Mesendoderm (in vitro differentiated cells): ENCODE measurements around the gene ARHGEF17.

Experiments
- DNase-seq: peaks from one replicate; pipeline ENCODE4 v3.0.0; 2013
- H2AK5ac ChIP-seq: 2 replicates; pipeline ENCODE4 v1.6.1; 2013; ENCODE audit warnings: low read length, inconsistent platforms
- H2BK120ac ChIP-seq: 2 replicates; pipeline ENCODE4 v1.6.1; 2013; ENCODE audit warnings: low read depth, mild to moderate bottlenecking, low read length, moderate library complexity, mixed read lengths
- H2BK15ac ChIP-seq: replicated peaks from 2 replicates; pipeline ENCODE4 v1.6.1; 2013; ENCODE audit warnings: low read depth, mild to moderate bottlenecking, moderate library complexity
- H2BK5ac ChIP-seq: 2 replicates; pipeline ENCODE4 v1.6.1; 2013; ENCODE audit warnings: low read length, inconsistent platforms
- H3K18ac ChIP-seq: 2 replicates; pipeline ENCODE4 v1.6.1; 2013; ENCODE audit warnings: mild to moderate bottlenecking, low read length, mixed read lengths
- H3K23ac ChIP-seq: one replicate; pipeline ENCODE4 v1.6.1; 2013; ENCODE audit warnings: low read length
- H3K27ac ChIP-seq: 2 replicates; pipeline ENCODE4 v1.5.1; 2013; ENCODE audit warnings: low read depth, mild to moderate bottlenecking, inconsistent platforms, low read length, moderate library complexity
- H3K27me3 ChIP-seq: 2 replicates; pipeline ENCODE4 v1.6.1; 2013; ENCODE audit warnings: low read length, control low read depth, mild to moderate bottlenecking, inconsistent platforms; ENCODE audit not compliant: insufficient read depth, poor library complexity
- H3K36me3 ChIP-seq: 2 replicates; pipeline ENCODE4 v1.6.1; 2013; ENCODE audit warnings: low read length, inconsistent platforms; ENCODE audit not compliant: control insufficient read depth, insufficient read depth
- H3K4ac ChIP-seq: one replicate; pipeline ENCODE4 v1.6.1; 2013; ENCODE audit warnings: low read depth, mild to moderate bottlenecking, low read length, moderate library complexity
- H3K4me1 ChIP-seq: 2 replicates; pipeline ENCODE4 v1.6.1; 2013; ENCODE audit warnings: low read depth, low read length, inconsistent platforms; ENCODE audit not compliant: control insufficient read depth
- H3K4me2 ChIP-seq: 2 replicates; pipeline ENCODE4 v1.6.1; 2013; ENCODE audit warnings: low read length
- H3K4me3 ChIP-seq: 2 replicates; pipeline ENCODE4 v1.5.1; 2013; ENCODE audit warnings: mild to moderate bottlenecking, low read length
- H3K56ac ChIP-seq: one replicate; pipeline ENCODE4 v1.6.1; 2013; ENCODE audit warnings: low read length
- H3K79me1 ChIP-seq: 2 replicates; pipeline ENCODE4 v1.6.1; 2013; ENCODE audit warnings: low read length, inconsistent platforms
- H3K79me2 ChIP-seq: 2 replicates; pipeline ENCODE4 v1.6.1; 2013; ENCODE audit warnings: mild to moderate bottlenecking, low read length; ENCODE audit not compliant: control insufficient read depth, insufficient read depth
- H3K9ac ChIP-seq: 2 replicates; pipeline ENCODE4 v1.6.1; 2013; ENCODE audit warnings: low read length, inconsistent platforms
- H4K5ac ChIP-seq: one replicate; pipeline ENCODE4 v1.6.1; 2013; ENCODE audit warnings: low read length
- H4K8ac ChIP-seq: one replicate; pipeline ENCODE4 v1.6.1; 2013; ENCODE audit warnings: low read depth, mild to moderate bottlenecking, control low read depth, low read length, moderate library complexity
- WGBS: extraction: QIAGEN DNeasy Blood & Tissue Kit; methylation state at CpG from one replicate; pipeline ENCODE4 v1.1.7; 2013; ENCODE audit warnings: low lambda C conversion rate, missing lambda C conversion rate; ENCODE audit not compliant: insufficient coverage; ENCODE audit errors: extremely low coverage; 5-methylcytosine and 5-hydroxymethylcytosine counted together

The ARHGEF17 gene

DNA sequence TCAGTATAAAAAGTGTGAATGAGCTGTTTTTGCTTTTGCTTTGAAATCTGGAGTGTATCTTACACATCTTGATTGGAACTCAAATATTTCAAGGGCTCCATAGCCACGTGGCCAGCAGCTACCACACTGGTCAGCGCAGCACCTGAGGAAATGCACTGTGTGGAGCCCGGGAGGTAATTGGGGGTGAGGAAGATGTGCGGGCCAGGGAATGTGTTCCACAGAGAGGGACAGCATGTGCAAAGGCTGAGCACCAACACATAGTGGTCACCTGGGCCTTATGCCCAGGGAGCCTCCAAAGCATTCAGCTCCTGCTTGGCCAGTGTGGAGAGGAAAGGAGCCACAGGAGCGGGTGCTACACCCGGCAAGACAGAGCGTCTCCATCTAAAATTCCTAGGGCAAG, 88.9 kb downstream of the ARHGEF17 start:
- H3K9ac ChIP-seq = no peak overlapping the region
- H2AK5ac ChIP-seq = no peak overlapping the region
- WGBS = no CpG with 5 or more reads among the region's 7 CpGs
- no peak overlapping the region for H3K4me3 ChIP-seq
- no peak overlapping the region for H2BK5ac ChIP-seq
- no peaks in the 10 kb centered on the region for H3K79me2 ChIP-seq
- H3K79me1 ChIP-seq = no peaks in the 10 kb centered on the region
- no peaks in the 10 kb centered on the region for H3K36me3 ChIP-seq
- H4K8ac ChIP-seq = no peak overlapping the region
- no peak overlapping the region for H3K56ac ChIP-seq
- no peak for DNase-seq
- H3K27me3 ChIP-seq = no peaks in the 10 kb centered on the region
- no peak overlapping the region for H3K4ac ChIP-seq
- no peaks in the 10 kb centered on the region for H3K4me1 ChIP-seq
- no peak overlapping the region for H3K18ac ChIP-seq
- H4K5ac ChIP-seq = no peak overlapping the region
- no peak overlapping the region for H3K27ac ChIP-seq
- no peak overlapping the region for H3K23ac ChIP-seq
- H2BK15ac ChIP-seq = no peak overlapping the region
- no peak overlapping the region for H2BK120ac ChIP-seq
- no peak overlapping the region for H3K4me2 ChIP-seq

DNA sequence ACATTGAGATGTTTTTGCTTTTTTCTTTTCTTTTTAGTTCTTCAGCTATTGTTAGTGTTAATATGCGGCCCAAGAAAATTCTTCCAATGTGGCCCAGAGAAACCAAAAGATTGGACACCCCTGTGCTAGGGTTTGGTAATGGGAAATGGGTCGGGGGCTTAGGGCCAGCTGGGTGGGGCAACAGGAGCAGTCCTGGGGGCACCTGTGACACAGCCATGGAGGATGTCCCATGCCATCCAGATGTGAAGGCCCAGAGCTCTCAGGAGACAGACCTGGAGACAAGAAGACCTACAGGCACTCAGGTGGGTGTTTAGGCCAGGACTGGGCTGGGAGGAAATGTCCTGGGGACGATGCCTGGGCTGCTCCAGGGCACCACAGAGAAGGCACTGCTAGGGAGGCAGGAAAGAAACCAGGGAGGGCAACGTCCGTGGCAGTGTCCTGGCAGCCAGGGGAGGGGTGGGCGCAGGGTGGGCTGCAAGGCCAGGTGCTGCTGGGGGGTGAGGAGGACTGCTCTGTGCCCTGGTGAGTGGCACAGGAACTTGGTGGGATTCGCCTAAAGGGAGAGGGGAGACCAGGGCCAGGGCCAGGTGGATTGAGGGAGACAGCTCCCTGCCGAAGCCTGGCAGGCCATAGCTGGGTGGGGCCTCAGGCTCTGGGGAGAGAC, 89.5 kb downstream of the ARHGEF17 start:
- Histone ChIP-seq H3K23ac (no peak overlapping the region), H3K4ac (no peak overlapping the region), H3K79me2 (no peaks in the 10 kb centered on the region), H3K4me2 (no peak overlapping the region), H3K56ac (no peak overlapping the region), H3K18ac (no peak overlapping the region), H4K8ac (no peak overlapping the region), H2BK5ac (no peak overlapping the region), H3K27me3 (no peaks in the 10 kb centered on the region), H3K4me3 (no peak overlapping the region), H2AK5ac (no peak overlapping the region), H3K27ac (no peak overlapping the region), H3K9ac (no peak overlapping the region), H3K36me3 (no peaks in the 10 kb centered on the region), H3K4me1 (no peaks in the 10 kb centered on the region), H2BK120ac (no peak overlapping the region), H2BK15ac (no peak overlapping the region), H3K79me1 (no peaks in the 10 kb centered on the region), H4K5ac (no peak overlapping the region)
- no CpG with 5 or more reads among the region's 8 CpGs for WGBS
- no peak for DNase-seq

DNA sequence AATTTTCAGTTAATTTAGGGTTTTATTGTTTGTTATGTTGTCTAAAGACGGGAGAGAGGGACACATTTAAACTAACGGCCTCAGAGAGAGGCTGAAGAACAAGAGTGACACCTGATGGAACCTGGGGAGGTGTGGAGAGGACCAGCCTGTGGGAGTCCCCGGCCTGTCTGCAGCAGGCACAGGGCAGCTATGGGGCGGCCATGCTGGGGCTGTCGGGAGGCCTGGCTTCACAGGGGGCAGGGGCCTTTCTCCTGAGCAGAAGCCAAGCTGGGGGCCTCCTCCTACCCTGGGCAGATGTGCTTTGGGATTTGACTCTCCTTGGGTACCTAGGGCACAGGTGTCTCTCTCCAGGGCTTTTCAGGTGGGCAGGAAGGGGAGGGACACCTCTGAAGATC, 90.1 kb downstream of the ARHGEF17 start:
- Histone ChIP-seq H3K18ac (no peak overlapping the region), H3K79me1 (no peaks in the 10 kb centered on the region), H2AK5ac (no peak overlapping the region), H4K5ac (no peak overlapping the region), H2BK15ac (no peak overlapping the region), H3K56ac (no peak overlapping the region), H3K36me3 (no peaks in the 10 kb centered on the region), H4K8ac (no peak overlapping the region), H3K27me3 (no peaks in the 10 kb centered on the region), H3K4me1 (no peaks in the 10 kb centered on the region), H3K4ac (no peak overlapping the region), H3K4me2 (no peak overlapping the region), H3K9ac (no peak overlapping the region), H2BK120ac (no peak overlapping the region), H3K4me3 (no peak overlapping the region), H2BK5ac (no peak overlapping the region), H3K79me2 (no peaks in the 10 kb centered on the region), H3K23ac (no peak overlapping the region), H3K27ac (no peak overlapping the region)
- no peak for DNase-seq
- no CpG with 5 or more reads among the region's 5 CpGs for WGBS

DNA sequence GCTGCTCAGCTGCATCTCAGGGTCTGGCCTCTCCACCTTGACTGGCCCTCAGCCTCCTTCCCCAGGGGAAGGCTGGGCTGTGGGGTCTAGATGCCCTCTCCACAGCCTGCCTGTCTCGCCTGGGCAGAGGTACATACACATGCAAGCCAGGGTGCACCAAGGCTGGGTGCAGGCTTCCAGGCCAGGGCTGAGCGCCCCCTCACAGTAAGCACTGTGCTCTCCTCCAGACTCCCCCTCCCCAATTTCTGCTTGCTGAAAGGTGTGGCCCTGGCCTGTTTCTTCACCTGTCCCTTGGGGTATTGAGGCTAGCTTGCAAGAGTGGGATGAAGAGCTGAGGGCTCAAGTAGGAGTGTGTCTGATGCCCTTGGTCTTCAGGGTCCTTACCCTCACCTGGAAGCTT, 90.6 kb downstream of the ARHGEF17 start:
- no peak overlapping the region for H2BK5ac ChIP-seq
- DNase-seq = no peak
- H3K27ac ChIP-seq = no peak overlapping the region
- H3K79me1 ChIP-seq = no peaks in the 10 kb centered on the region
- H4K5ac ChIP-seq = no peak overlapping the region
- no peaks in the 10 kb centered on the region for H3K36me3 ChIP-seq
- H3K4me1 ChIP-seq = no peaks in the 10 kb centered on the region
- H3K4me2 ChIP-seq = no peak overlapping the region
- no peaks in the 10 kb centered on the region for H3K27me3 ChIP-seq
- H2AK5ac ChIP-seq = no peak overlapping the region
- no peak overlapping the region for H2BK15ac ChIP-seq
- H2BK120ac ChIP-seq = no peak overlapping the region
- no peak overlapping the region for H3K23ac ChIP-seq
- no CpG with 5 or more reads among the region's 2 CpGs for WGBS
- no peak overlapping the region for H4K8ac ChIP-seq
- H3K56ac ChIP-seq = no peak overlapping the region
- no peak overlapping the region for H3K4ac ChIP-seq
- H3K9ac ChIP-seq = no peak overlapping the region
- H3K4me3 ChIP-seq = no peak overlapping the region
- no peak overlapping the region for H3K18ac ChIP-seq
- no peaks in the 10 kb centered on the region for H3K79me2 ChIP-seq

DNA sequence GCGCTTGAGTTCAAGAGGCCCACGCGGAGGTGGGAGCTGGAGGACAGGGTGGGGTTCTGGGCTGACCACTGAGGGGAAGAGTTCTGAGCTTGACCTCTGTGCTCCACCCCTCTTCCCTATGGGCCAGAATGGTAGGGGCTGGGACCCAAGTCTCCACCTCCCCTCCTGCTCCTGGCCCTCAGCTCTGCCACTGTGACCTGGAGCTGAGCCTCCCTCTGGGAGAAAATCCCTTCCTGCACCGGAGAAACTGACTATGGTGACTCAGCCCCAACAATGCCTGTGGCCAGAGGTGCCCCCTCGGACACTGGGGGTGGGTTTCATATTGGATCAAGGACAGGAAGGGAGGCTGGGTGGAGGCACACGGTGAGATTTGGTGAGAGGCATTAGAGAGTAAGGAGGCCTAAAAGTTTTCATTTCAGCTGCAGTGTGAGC, 91.1 kb downstream of the ARHGEF17 start:
- no peaks in the 10 kb centered on the region for H3K27me3 ChIP-seq
- no peak overlapping the region for H3K4me2 ChIP-seq
- H3K79me2 ChIP-seq = no peaks in the 10 kb centered on the region
- no peak overlapping the region for H3K9ac ChIP-seq
- H4K5ac ChIP-seq = no peak overlapping the region
- no peak overlapping the region for H2BK15ac ChIP-seq
- no peak overlapping the region for H3K4ac ChIP-seq
- H3K4me1 ChIP-seq = no peaks in the 10 kb centered on the region
- no peak overlapping the region for H3K4me3 ChIP-seq
- H3K79me1 ChIP-seq = no peaks in the 10 kb centered on the region
- no peak overlapping the region for H2AK5ac ChIP-seq
- WGBS = no CpG with 5 or more reads among the region's 6 CpGs
- H3K23ac ChIP-seq = no peak overlapping the region
- no peak overlapping the region for H2BK120ac ChIP-seq
- no peak overlapping the region for H3K56ac ChIP-seq
- H2BK5ac ChIP-seq = no peak overlapping the region
- H3K18ac ChIP-seq = no peak overlapping the region
- DNase-seq = no peak
- H3K27ac ChIP-seq = no peak overlapping the region
- H4K8ac ChIP-seq = no peak overlapping the region
- H3K36me3 ChIP-seq = no peaks in the 10 kb centered on the region

DNA sequence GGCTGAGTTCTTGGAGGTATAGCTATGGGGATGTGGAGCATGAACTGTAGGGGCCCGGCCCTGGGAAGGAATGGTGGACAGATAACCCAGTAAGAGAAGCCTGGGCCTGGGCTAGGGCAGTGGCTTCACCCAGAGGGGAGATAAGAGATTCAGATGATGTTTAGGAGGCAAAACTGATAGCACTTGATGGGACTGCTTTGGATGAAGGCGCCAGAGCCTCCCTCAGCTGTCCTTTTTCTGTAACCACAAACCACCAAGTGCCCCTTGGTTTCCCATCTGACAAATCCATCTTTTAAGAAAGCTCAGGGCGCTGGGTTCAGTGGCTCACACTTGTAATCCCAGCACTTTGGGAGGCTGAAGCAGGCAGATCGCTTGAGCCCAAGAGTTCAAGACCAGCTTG, 91.6 kb downstream of the ARHGEF17 start:
- no peak for DNase-seq
- no peaks in the 10 kb centered on the region for H3K36me3 ChIP-seq

More for the DNA sequence above, 91.6 kb downstream of the ARHGEF17 start:
- no peaks in the 10 kb centered on the region for H3K79me1 ChIP-seq
- no peak overlapping the region for H2BK15ac ChIP-seq
- no peak overlapping the region for H3K56ac ChIP-seq
- no peak overlapping the region for H2AK5ac ChIP-seq
- H3K4me2 ChIP-seq = no peak overlapping the region
- H4K8ac ChIP-seq = no peak overlapping the region
- WGBS = no CpG with 5 or more reads among the region's 4 CpGs
- no peaks in the 10 kb centered on the region for H3K27me3 ChIP-seq
- no peak overlapping the region for H3K18ac ChIP-seq
- no peaks in the 10 kb centered on the region for H3K79me2 ChIP-seq
- H3K4me1 ChIP-seq = no peaks in the 10 kb centered on the region
- no peak overlapping the region for H3K9ac ChIP-seq
- H4K5ac ChIP-seq = no peak overlapping the region
- no peak overlapping the region for H3K4me3 ChIP-seq
- H3K27ac ChIP-seq = no peak overlapping the region
- H2BK5ac ChIP-seq = no peak overlapping the region
- no peak overlapping the region for H2BK120ac ChIP-seq
- no peak overlapping the region for H3K23ac ChIP-seq
- no peak overlapping the region for H3K4ac ChIP-seq
